MM.1S (cell line): ENCODE measurements around the gene NBEA.

Experiments used
- DNase-seq: peaks from one replicate; pipeline ENCODE4 v3.0.0-alpha.2; 2015
- H2AFZ ChIP-seq: fragments of 300-600 bp; sonication (generic); 2 replicates; pipeline ENCODE4 v1.6.0; 2016; ENCODE audit warnings: antibody characterized with exemption, low read length
- H3F3A ChIP-seq: fragments of 300-600 bp; sonication (generic); 2 replicates; pipeline ENCODE4 v1.6.1; 2016; ENCODE audit warnings: mild to moderate bottlenecking, antibody characterized with exemption, low read length, moderate library complexity, mixed read lengths; ENCODE audit not compliant: insufficient read depth
- H3K27ac ChIP-seq: fragments of 300-600 bp; sonication (generic); 2 replicates; pipeline ENCODE4 v1.5.1; 2016; ENCODE audit warnings: mild to moderate bottlenecking, low read length
- H3K27me3 ChIP-seq: fragments of 300-600 bp; sonication (generic); replicated peaks from 2 replicates; pipeline ENCODE4 v1.6.0; 2016; ENCODE audit warnings: low read length; ENCODE audit not compliant: insufficient read depth
- H3K36me3 ChIP-seq: fragments of 300-600 bp; sonication (generic); replicated peaks from 2 replicates; pipeline ENCODE4 v1.6.1; 2016; ENCODE audit warnings: mild to moderate bottlenecking, low read length, mixed read lengths; ENCODE audit not compliant: insufficient read depth
- H3K4me1 ChIP-seq: fragments of 300-600 bp; sonication (generic); 2 replicates; pipeline ENCODE4 v1.6.1; 2016; ENCODE audit warnings: low read length, mixed read lengths
- H3K4me2 ChIP-seq: fragments of 300-600 bp; sonication (generic); 2 replicates; pipeline ENCODE4 v1.6.0; 2016; ENCODE audit warnings: low read depth, low read length
- H3K4me3 ChIP-seq: fragments of 300-600 bp; sonication (generic); 2 replicates; pipeline ENCODE4 v1.5.1; 2016; ENCODE audit warnings: low read length, mixed read lengths
- H3K79me2 ChIP-seq: fragments of 300-600 bp; sonication (generic); 2 replicates; pipeline ENCODE4 v1.6.1; 2016; ENCODE audit warnings: mixed run types, low read length, mixed read lengths
- H3K9ac ChIP-seq: fragments of 300-600 bp; sonication (generic); 2 replicates; pipeline ENCODE4 v1.6.1; 2016; ENCODE audit warnings: low read length, mixed read lengths
- H3K9me2 ChIP-seq: fragments of 300-600 bp; sonication (generic); replicated peaks from 2 replicates; pipeline ENCODE4 v1.6.1; 2016; ENCODE audit warnings: mild to moderate bottlenecking, low read length, mixed read lengths; ENCODE audit not compliant: insufficient read depth
- H3K9me3 ChIP-seq: fragments of 300-600 bp; sonication (generic); replicated peaks from 2 replicates; pipeline ENCODE4 v1.6.1; 2016; ENCODE audit warnings: mild to moderate bottlenecking, low read length, mixed read lengths; ENCODE audit not compliant: insufficient read depth
- H4K20me1 ChIP-seq: fragments of 300-600 bp; sonication (generic); 2 replicates; pipeline ENCODE4 v1.6.1; 2016; ENCODE audit warnings: mild to moderate bottlenecking, low read length, moderate library complexity, mixed read lengths; ENCODE audit not compliant: insufficient read depth
- CTCF ChIP-seq: fragments of 300-600 bp; sonication (generic); IDR thresholded peaks from 2 replicates; pipeline ENCODE4 v1.5.1; 2016; ENCODE audit warnings: antibody characterized with exemption, low read length, mixed read lengths
- EZH2 ChIP-seq: fragments of 300-600 bp; sonication (generic); optimal IDR thresholded peaks from 2 replicates; pipeline ENCODE3; 2017; ENCODE audit warnings: low read depth, mild to moderate bottlenecking, antibody characterized with exemption, low read length, mixed read lengths
- EZH2phosphoT487 ChIP-seq: fragments of 300-600 bp; sonication (generic); IDR thresholded peaks from 2 replicates; pipeline ENCODE4 v1.6.1; 2018; ENCODE audit warnings: antibody characterized with exemption, low read length

Gene NBEA

DNA sequence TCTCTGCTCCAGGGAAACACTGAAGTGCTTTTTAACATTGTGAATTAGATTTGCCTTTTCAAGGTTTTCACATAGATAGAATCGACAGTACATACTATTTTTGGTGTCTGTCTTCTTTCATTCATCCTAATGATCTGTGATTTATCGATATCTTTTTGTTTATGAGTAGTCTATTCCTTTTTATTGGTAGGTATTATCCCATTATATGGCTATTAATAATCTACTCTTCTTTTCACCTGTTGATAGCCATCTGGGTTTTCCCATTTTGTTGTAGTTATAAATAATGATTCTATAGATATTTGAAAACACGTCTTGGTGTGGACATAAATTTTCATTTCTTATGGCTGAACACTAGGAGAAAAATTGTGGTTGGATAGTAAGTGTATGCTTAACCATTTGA lies 271.8 kb downstream of the NBEA start:
- H3K4me3 ChIP-seq, result no peak overlapping the region
- H3F3A ChIP-seq, result no peaks in the 10 kb centered on the region
- no peak overlapping the region for H3K27ac ChIP-seq
- H4K20me1 ChIP-seq, result no peaks in the 10 kb centered on the region
- H3K4me1 ChIP-seq, result no peaks in the 10 kb centered on the region
- no peaks in the 10 kb centered on the region for H3K79me2 ChIP-seq
- TF ChIP-seq CTCF (no peak), EZH2phosphoT487 (no peak), EZH2 (no peak)
- H3K4me2 ChIP-seq, result no peak overlapping the region
- H2AFZ ChIP-seq, result no peak overlapping the region
- H3K9me3 ChIP-seq, result no peaks in the 10 kb centered on the region
- no peaks in the 10 kb centered on the region for H3K27me3 ChIP-seq
- H3K36me3 ChIP-seq, result no peaks in the 10 kb centered on the region
- H3K9ac ChIP-seq, result no peak overlapping the region
- no peaks in the 10 kb centered on the region for H3K9me2 ChIP-seq
- no peak for DNase-seq

- Histone ChIP-seq H3K4me2 (no peak overlapping the region), H3F3A (no peaks in the 10 kb centered on the region), H3K9ac (no peak overlapping the region), H3K9me2 (no peaks in the 10 kb centered on the region), H2AFZ (no peak overlapping the region), H4K20me1 (no peaks in the 10 kb centered on the region), H3K27me3 (no peaks in the 10 kb centered on the region), H3K9me3 (no peaks in the 10 kb centered on the region), H3K36me3 (no peaks in the 10 kb centered on the region), H3K27ac (no peak overlapping the region), H3K4me3 (no peak overlapping the region), H3K79me2 (no peaks in the 10 kb centered on the region), H3K4me1 (no peaks in the 10 kb centered on the region)
- no peak for TF ChIP-seq EZH2
- no peak for TF ChIP-seq EZH2phosphoT487
- no peak for TF ChIP-seq CTCF
- DNase-seq, result no peak
These were observed 274.1 kb downstream of the NBEA start for GRCh38 chr13:35216131-35216530.

DNA sequence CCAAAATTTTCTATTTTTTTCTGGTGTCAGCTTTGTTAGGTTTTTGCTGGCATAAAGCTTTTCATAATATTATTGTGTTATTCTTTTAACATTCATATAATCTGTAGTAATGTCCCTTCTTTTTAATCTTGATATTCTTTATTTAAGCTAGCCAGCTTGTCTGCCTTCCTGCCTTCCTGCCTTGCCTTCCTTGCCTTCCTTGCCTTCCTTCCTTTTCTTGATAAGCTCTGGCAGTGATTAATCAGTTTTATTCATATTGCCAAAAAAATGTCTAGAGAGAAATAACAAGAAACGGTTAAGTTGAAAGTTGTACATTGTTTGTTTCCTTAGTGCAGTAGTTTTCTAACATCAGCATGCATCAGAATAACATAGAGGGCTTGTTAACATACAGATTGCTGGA lies 277.0 kb downstream of the NBEA start:
- Histone ChIP-seq H3K4me2 (no peak overlapping the region), H3F3A (no peaks in the 10 kb centered on the region), H3K9ac (no peak overlapping the region), H3K9me2 (no peaks in the 10 kb centered on the region), H3K27ac (no peak overlapping the region), H3K27me3 (no peaks in the 10 kb centered on the region), H4K20me1 (no peaks in the 10 kb centered on the region), H3K36me3 (no peaks in the 10 kb centered on the region), H3K4me1 (no peaks in the 10 kb centered on the region), H2AFZ (no peak overlapping the region), H3K9me3 (no peaks in the 10 kb centered on the region), H3K79me2 (no peaks in the 10 kb centered on the region), H3K4me3 (no peak overlapping the region)
- no peak for TF ChIP-seq EZH2
- no peak for TF ChIP-seq CTCF
- TF ChIP-seq EZH2phosphoT487, result no peak
- no peak for DNase-seq
